ENCODE measurements around the gene IFNLR1. TPM values are rescaled to one million over a fixed set of nuclear protein-coding genes. Genes with fewer than 3 reads are reported as not detected.

Gene IFNLR1
- total RNA-seq, 1 donor from 2014 or later, result 21.2 TPM

GRCh38 chr1:24228311-24228710 lies 41.2 kb upstream of the IFNLR1 start:
- Mint-ChIP-seq H3K4me3 (ENCODE audit: low read depth) (no peak overlapping the region), H3K36me3 (ENCODE audit: insufficient read depth) (no peaks in the 10 kb centered on the region), H3K27ac (no peak overlapping the region), H3K4me1 (ENCODE audit: low read depth) (no peaks in the 10 kb centered on the region), H3K27me3 (no peaks in the 10 kb centered on the region), H3K9me3 (ENCODE audit: low read depth) (no peaks in the 10 kb centered on the region)
- no peak for TF ChIP-seq CTCF (IDR thresholded peaks at IDR 0.05; ENCODE audit: unreplicated experiment)
- no peak for DNase-seq (ENCODE audit: low spot score, unreplicated experiment)

GRCh38 chr1:24226749-24227148 lies 39.7 kb upstream of the IFNLR1 start:
- Mint-ChIP-seq H3K27me3 (no peaks in the 10 kb centered on the region), H3K4me3 (ENCODE audit: low read depth) (no peak overlapping the region), H3K27ac (no peak overlapping the region), H3K4me1 (ENCODE audit: low read depth) (no peaks in the 10 kb centered on the region), H3K9me3 (ENCODE audit: low read depth) (no peaks in the 10 kb centered on the region), H3K36me3 (ENCODE audit: insufficient read depth) (no peaks in the 10 kb centered on the region)
- TF ChIP-seq CTCF (IDR thresholded peaks at IDR 0.05; ENCODE audit: unreplicated experiment), result no peak
- no peak for DNase-seq (ENCODE audit: low spot score, unreplicated experiment)

- Mint-ChIP-seq H3K36me3 (ENCODE audit: insufficient read depth) (no peaks in the 10 kb centered on the region), H3K27ac (no peak overlapping the region), H3K27me3 (no peaks in the 10 kb centered on the region), H3K9me3 (ENCODE audit: low read depth) (no peaks in the 10 kb centered on the region), H3K4me3 (ENCODE audit: low read depth) (no peak overlapping the region), H3K4me1 (ENCODE audit: low read depth) (peaks cover 5% of the 10 kb centered on the region)
- DNase-seq (ENCODE audit: low spot score, unreplicated experiment), result no peak
- TF ChIP-seq CTCF (IDR thresholded peaks at IDR 0.05; ENCODE audit: unreplicated experiment), result no peak
These were observed 37.7 kb upstream of the IFNLR1 start for GRCh38 chr1:24224761-24225160.

GRCh38 chr1:24224086-24224485 lies 37.0 kb upstream of the IFNLR1 start:
- DNase-seq (ENCODE audit: low spot score, unreplicated experiment), result no peak
- H3K27me3 Mint-ChIP-seq, result no peaks in the 10 kb centered on the region
- no peaks in the 10 kb centered on the region for H3K9me3 Mint-ChIP-seq (ENCODE audit: low read depth)
- no peak overlapping the region for H3K27ac Mint-ChIP-seq
- no peak for TF ChIP-seq CTCF (IDR thresholded peaks at IDR 0.05; ENCODE audit: unreplicated experiment)
- H3K4me1 Mint-ChIP-seq (ENCODE audit: low read depth), result peaks cover 5% of the 10 kb centered on the region
- H3K4me3 Mint-ChIP-seq (ENCODE audit: low read depth), result no peak overlapping the region
- no peaks in the 10 kb centered on the region for H3K36me3 Mint-ChIP-seq (ENCODE audit: insufficient read depth)

GRCh38 chr1:24222793-24223192 lies 35.7 kb upstream of the IFNLR1 start:
- no peak overlapping the region for H3K4me3 Mint-ChIP-seq (ENCODE audit: low read depth)
- peaks cover 3% of the 10 kb centered on the region for H3K27me3 Mint-ChIP-seq
- H3K27ac Mint-ChIP-seq, result no peak overlapping the region
- H3K36me3 Mint-ChIP-seq (ENCODE audit: insufficient read depth), result no peaks in the 10 kb centered on the region
- H3K9me3 Mint-ChIP-seq (ENCODE audit: low read depth), result no peaks in the 10 kb centered on the region
- no peak for TF ChIP-seq CTCF (IDR thresholded peaks at IDR 0.05; ENCODE audit: unreplicated experiment)
- peaks cover 9% of the 10 kb centered on the region for H3K4me1 Mint-ChIP-seq (ENCODE audit: low read depth)
- DNase-seq (ENCODE audit: low spot score, unreplicated experiment), result no peak

All from progenitor cell of endocrine pancreas (in vitro differentiated cells).